ENCODE measurements around the gene TEAD1. TPM values are rescaled to one million over a fixed set of nuclear protein-coding genes. Genes with fewer than 3 reads are reported as not detected.

Gene TEAD1
- polyA plus RNA-seq, 1 donor from 2014 or later = 12.2 TPM

- Histone ChIP-seq H3K9me3 (ENCODE audit: low read length) (no peaks in the 10 kb centered on the region), H3K9ac (ENCODE audit: low read length) (no peak overlapping the region), H3F3A (ENCODE audit: insufficient read depth, low read length, poor library complexity, severe bottlenecking) (no peaks in the 10 kb centered on the region), H3K4me2 (ENCODE audit: low read length) (no peak overlapping the region), H3K79me2 (replicated peaks; ENCODE audit: insufficient read depth, low read length) (peaks cover 9% of the 10 kb centered on the region), H3K27ac (ENCODE audit: low read length) (no peak overlapping the region), H3K27me3 (ENCODE audit: insufficient read depth, low read depth, low read length) (no peaks in the 10 kb centered on the region), H2AFZ (ENCODE audit: low read depth, low read length) (no peak overlapping the region), H4K20me1 (ENCODE audit: insufficient read depth) (no peaks in the 10 kb centered on the region), H3K4me3 (ENCODE audit: low read length) (no peak overlapping the region), H3K9me2 (ENCODE audit: insufficient read depth, low read length) (no peaks in the 10 kb centered on the region), H3K36me3 (ENCODE audit: insufficient read depth, low read length) (no peaks in the 10 kb centered on the region)
- TF ChIP-seq EZH2 (IDR thresholded peaks at IDR 0.05; ENCODE audit: borderline replicate concordance, insufficient read depth, low read length, poor library complexity, severe bottlenecking) (no peak), POLR2AphosphoS5 (IDR thresholded peaks at IDR 0.05) (no peak), RAD21 (conservative IDR thresholded peaks at IDR 0.05) (no peak), REST (IDR thresholded peaks at IDR 0.05; ENCODE audit: borderline replicate concordance) (no peak), CTCF (IDR thresholded peaks at IDR 0.05; ENCODE audit: poor library complexity, severe bottlenecking) (no peak), EP300 (conservative IDR thresholded peaks at IDR 0.05; ENCODE audit: poor library complexity, severe bottlenecking) (no peak), SMC3 (conservative IDR thresholded peaks at IDR 0.05; ENCODE audit: poor library complexity) (no peak), TAF1 (IDR thresholded peaks at IDR 0.05; ENCODE audit: low read depth) (no peak)
Observed at GRCh38 chr11:12785901-12786300, 111.7 kb downstream of the TEAD1 start.

- Histone ChIP-seq H3K27ac (ENCODE audit: low read length) (no peak overlapping the region), H3K9ac (ENCODE audit: low read length) (no peak overlapping the region), H3K4me3 (ENCODE audit: low read length) (no peak overlapping the region), H4K20me1 (ENCODE audit: insufficient read depth) (no peaks in the 10 kb centered on the region), H3K9me3 (ENCODE audit: low read length) (no peaks in the 10 kb centered on the region), H2AFZ (ENCODE audit: low read depth, low read length) (no peak overlapping the region), H3K36me3 (ENCODE audit: insufficient read depth, low read length) (no peaks in the 10 kb centered on the region), H3F3A (ENCODE audit: insufficient read depth, low read length, poor library complexity, severe bottlenecking) (no peaks in the 10 kb centered on the region), H3K79me2 (replicated peaks; ENCODE audit: insufficient read depth, low read length) (peaks cover 9% of the 10 kb centered on the region), H3K4me2 (ENCODE audit: low read length) (no peak overlapping the region), H3K9me2 (ENCODE audit: insufficient read depth, low read length) (no peaks in the 10 kb centered on the region), H3K27me3 (ENCODE audit: insufficient read depth, low read depth, low read length) (no peaks in the 10 kb centered on the region)
- no peak for TF ChIP-seq POLR2AphosphoS5 (IDR thresholded peaks at IDR 0.05)
- no peak for TF ChIP-seq EZH2 (IDR thresholded peaks at IDR 0.05; ENCODE audit: borderline replicate concordance, insufficient read depth, low read length, poor library complexity, severe bottlenecking)
- TF ChIP-seq REST (IDR thresholded peaks at IDR 0.05; ENCODE audit: borderline replicate concordance) = no peak
- TF ChIP-seq SMC3 (conservative IDR thresholded peaks at IDR 0.05; ENCODE audit: poor library complexity) = no peak
- no peak for TF ChIP-seq RAD21 (conservative IDR thresholded peaks at IDR 0.05)
- no peak for TF ChIP-seq TAF1 (IDR thresholded peaks at IDR 0.05; ENCODE audit: low read depth)
- TF ChIP-seq CTCF (IDR thresholded peaks at IDR 0.05; ENCODE audit: poor library complexity, severe bottlenecking) = no peak
- TF ChIP-seq MXI1 (conservative IDR thresholded peaks at IDR 0.05; ENCODE audit: poor library complexity, severe bottlenecking) = no peak
- no peak for TF ChIP-seq EP300 (conservative IDR thresholded peaks at IDR 0.05; ENCODE audit: poor library complexity, severe bottlenecking)
Observed at GRCh38 chr11:12786450-12786849, 112.2 kb downstream of the TEAD1 start.

All from neural cell (in vitro differentiated cells).